Adrenal gland (tissue), 12 donors: ENCODE data around the gene DENND5B. TPM values are rescaled to one million over a fixed set of nuclear protein-coding genes. Genes with fewer than 3 reads are reported as not detected.
A peak's percentile ranks its signal among the peaks of the same experiment; 100 is the strongest.

Experiments used
- DNase-seq, 7 donors: peaks; one replicate each; pipeline ENCODE4 v3.0.0-alpha.2; 2019 to 2020
- H3K27ac ChIP-seq, 5 donors: fragments of 200-600 bp; sonication (generic) in 4 of 5; 1 replicate in 3 of 5; 2 replicates in 2 of 5; pipeline versions ENCODE4 v1.5.1 to v1.8.0; 2016 to 2020; ENCODE audit warnings: mild to moderate bottlenecking in 1 of 5
- H3K27me3 ChIP-seq: fragments of 200-600 bp; 2 replicates; pipeline ENCODE4 v1.8.0; 2021
- H3K36me3 ChIP-seq, 2 donors: fragments of 200-600 bp; replicated peaks in 1 of 2; 1 replicate in 1 of 2; 2 replicates in 1 of 2; pipeline versions ENCODE4 v1.5.1 to v1.8.0; 2018 to 2022
- H3K4me1 ChIP-seq, 2 donors: fragments of 200-600 bp; replicated peaks in 1 of 2; 1 replicate in 1 of 2; 2 replicates in 1 of 2; pipeline versions ENCODE4 v1.5.1 to v1.8.0; 2018 to 2021
- H3K4me3 ChIP-seq, 4 donors: fragments of 200-600 bp; sonication (generic) in 3 of 4; one replicate each; pipeline ENCODE4 v1.5.1; 2016 to 2018
- H3K9me3 ChIP-seq, 3 donors: fragments of 200-600 bp; sonication (generic) in 1 of 3; replicated peaks in 1 of 3; 1 replicate in 2 of 3; 2 replicates in 1 of 3; pipeline versions ENCODE4 v1.5.1 to v1.8.0; 2016 to 2021
- POLR2A ChIP-seq, 2 donors: fragments of 450-650 bp; IDR thresholded peaks; one replicate each; pipeline ENCODE4 v1.6.1; 2017; ENCODE audit warnings: antibody characterized with exemption in 2 of 2, mild to moderate bottlenecking in 2 of 2, moderate library complexity in 1 of 2
- WGBS, 4 donors: extraction: QIAGEN DNeasy Blood & Tissue Kit in 2 of 4; methylation state at CpG; one replicate each; pipeline versions ENCODE4 v1.1.5 to v1.1.7; 2013 to 2017; 5-methylcytosine and 5-hydroxymethylcytosine counted together
- intact Hi-C, 2 donors: fragments of 100-400 bp; cut with DNase I; formaldehyde crosslinking; loops; one replicate each; pipeline versions ENCODE4 v1.14.1 to v1.15.0; 2022 to 2023
- polyA plus RNA-seq, 3 donors: library from polyadenylated mRNA; stranded (reverse); fragments of 200-250 nt in 2 of 3; fragments of 350-450 nt in 1 of 3; fragmentation: Illumina TruSeq in 1 of 3; extraction: RNeasy Lipid Tissue Mini Kit (QIAGEN cat#74804) in 1 of 3; gene quantifications; one replicate each; pipeline ENCODE4 v1.2.3, GENCODE V29; 2013 to 2014
- total RNA-seq, 9 donors: library from RNA; depleted of rRNA in 4 of 9; stranded (reverse); fragments of >200 nt in 4 of 9; fragments of 120-200 nt in 1 of 9; fragmentation: NEBNext Ultra II Directional in 1 of 9; extraction: Animal tissue kit (Norgen Biotek cat#: 25700) in 1 of 9; gene quantifications; one replicate each; pipeline versions ENCODE4 v1.1.0 to v1.2.4, GENCODE V29; 2013 to 2023
- TF ChIP-seq, protein P1 (sequence below), 6 experiments: fragments of 450-650 bp in 4 of 6; fragments of 200-600 bp in 2 of 6; sonication (generic) in 1 of 6; IDR thresholded peaks; 1 replicate in 5 of 6; 2 replicates in 1 of 6; pipeline versions ENCODE4 v1.5.1 to v1.8.0; 2016 to 2021; ENCODE audit warnings: antibody characterized with exemption in 6 of 6, mild to moderate bottlenecking in 2 of 6, moderate library complexity in 1 of 6
- donor health status: healthy with polysubstance abuse.
- donor health status: Bipolar disorder and iron deficiency.
- donor health status: DM: yes; HTN: yes; CAD: no.
- donor health status: DM: no; HTN: no; CAD: no.
- donor health status: DM: no; HTN: no; CAD: no.
- donor health status: DM: yes; HTN: yes; CAD: no.

Gene DENND5B
- total and polyA plus RNA-seq, 12 donors = 4.2 to 32.5 (median 23.0) TPM

DNA sequence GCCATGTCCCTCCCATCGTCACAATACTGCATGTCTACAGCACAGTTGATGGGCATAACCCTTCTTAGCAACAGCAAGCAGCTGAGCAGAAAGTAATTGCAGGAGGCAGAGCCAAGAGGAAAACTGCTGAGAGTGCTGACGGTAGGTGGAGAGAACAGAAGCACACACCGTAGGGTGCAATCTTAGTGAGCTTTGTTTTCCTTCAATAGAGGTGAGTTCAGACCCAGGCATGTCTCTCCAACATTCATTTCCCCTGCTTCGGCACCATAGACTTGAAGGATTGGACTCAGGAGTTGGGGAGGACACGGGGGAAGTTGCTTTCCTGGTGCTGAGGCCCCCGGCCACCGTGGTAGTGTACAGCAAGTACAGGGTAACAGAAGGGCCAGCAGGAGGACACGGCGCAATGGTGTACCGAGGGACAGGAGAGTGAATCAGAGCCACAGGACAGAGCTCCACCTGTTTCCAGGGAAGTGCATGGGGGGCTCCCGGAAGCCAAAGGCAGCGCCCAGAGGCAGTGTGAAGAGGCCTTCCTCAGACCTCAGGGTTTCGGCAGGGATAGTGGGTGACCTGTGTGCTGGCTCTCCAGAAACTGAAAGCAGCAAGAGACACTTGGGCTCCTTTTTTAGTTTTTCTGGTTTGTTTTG lies 228.7 kb downstream of the DENND5B start:
- Histone ChIP-seq H3K27ac (no peak overlapping the region), H3K27me3 (no peaks in the 10 kb centered on the region), H3K4me3 (no peak overlapping the region), H3K36me3 (no peaks in the 10 kb centered on the region), H3K4me1 (no peaks in the 10 kb centered on the region), H3K9me3 (no peaks in the 10 kb centered on the region)
- no peak for DNase-seq
- intact Hi-C loops = no loop called here
- TF ChIP-seq, protein P1, sequence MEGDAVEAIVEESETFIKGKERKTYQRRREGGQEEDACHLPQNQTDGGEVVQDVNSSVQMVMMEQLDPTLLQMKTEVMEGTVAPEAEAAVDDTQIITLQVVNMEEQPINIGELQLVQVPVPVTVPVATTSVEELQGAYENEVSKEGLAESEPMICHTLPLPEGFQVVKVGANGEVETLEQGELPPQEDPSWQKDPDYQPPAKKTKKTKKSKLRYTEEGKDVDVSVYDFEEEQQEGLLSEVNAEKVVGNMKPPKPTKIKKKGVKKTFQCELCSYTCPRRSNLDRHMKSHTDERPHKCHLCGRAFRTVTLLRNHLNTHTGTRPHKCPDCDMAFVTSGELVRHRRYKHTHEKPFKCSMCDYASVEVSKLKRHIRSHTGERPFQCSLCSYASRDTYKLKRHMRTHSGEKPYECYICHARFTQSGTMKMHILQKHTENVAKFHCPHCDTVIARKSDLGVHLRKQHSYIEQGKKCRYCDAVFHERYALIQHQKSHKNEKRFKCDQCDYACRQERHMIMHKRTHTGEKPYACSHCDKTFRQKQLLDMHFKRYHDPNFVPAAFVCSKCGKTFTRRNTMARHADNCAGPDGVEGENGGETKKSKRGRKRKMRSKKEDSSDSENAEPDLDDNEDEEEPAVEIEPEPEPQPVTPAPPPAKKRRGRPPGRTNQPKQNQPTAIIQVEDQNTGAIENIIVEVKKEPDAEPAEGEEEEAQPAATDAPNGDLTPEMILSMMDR (IDR thresholded peaks at IDR 0.05) = no peak
- no peak for TF ChIP-seq POLR2A (IDR thresholded peaks at IDR 0.05)
- WGBS, 4 donors = 49 to 55% (median 55%) methylated on average over 12 to 13 of the region's 13 CpGs

DNA sequence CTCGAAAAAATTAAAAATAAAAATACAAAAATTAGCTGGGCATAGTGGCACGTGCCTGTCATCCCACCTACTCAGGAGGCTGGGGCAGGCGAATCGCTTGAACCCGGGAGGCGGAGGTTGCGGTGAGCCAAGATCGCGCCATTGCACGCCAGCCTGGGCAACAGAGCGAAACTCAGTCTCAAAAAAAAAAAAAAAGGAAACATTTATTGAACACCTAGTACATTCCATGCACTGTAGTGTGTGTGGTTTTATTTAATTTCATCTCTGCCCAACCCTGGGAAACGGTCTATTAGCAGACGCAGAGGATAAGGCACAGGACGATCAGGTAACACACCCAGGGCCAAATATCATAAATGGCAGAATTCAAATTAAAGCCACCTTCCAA lies 229.2 kb downstream of the DENND5B start:
- H3K9me3 ChIP-seq = no peaks in the 10 kb centered on the region
- H3K4me3 ChIP-seq = no peak overlapping the region
- intact Hi-C loops = no loop called here
- H3K27ac ChIP-seq = no peak overlapping the region
- no peaks in the 10 kb centered on the region for H3K27me3 ChIP-seq
- 84 to 93% (median 91%) methylated on average over 14 of the region's 14 CpGs for WGBS, 4 donors
- no peaks in the 10 kb centered on the region for H3K4me1 ChIP-seq
- TF ChIP-seq, protein P1 (IDR thresholded peaks at IDR 0.05) = no peak
- no peak for TF ChIP-seq POLR2A (IDR thresholded peaks at IDR 0.05)
- no peak for DNase-seq
- no peaks in the 10 kb centered on the region for H3K36me3 ChIP-seq

DNA sequence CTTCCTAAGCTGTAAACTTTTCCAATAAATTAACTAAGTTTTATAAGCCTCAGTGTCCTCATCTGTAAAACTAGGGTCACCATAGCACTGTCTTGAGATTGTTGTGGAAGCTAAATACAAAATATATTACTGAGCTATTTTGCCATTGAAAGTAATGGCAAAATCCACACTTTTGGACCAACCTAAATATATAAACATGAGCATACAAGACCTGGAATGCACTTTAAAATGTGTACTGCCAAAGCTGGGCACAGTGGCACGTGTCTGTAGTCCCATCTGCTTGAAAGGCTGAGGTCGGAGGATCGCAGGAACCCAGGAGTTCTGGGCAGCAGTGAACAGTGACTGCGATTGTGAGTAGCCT lies 235.2 kb downstream of the DENND5B start:
- WGBS, 4 donors = 69 to 100% (median 78%) methylated on average over 3 to 4 of the region's 4 CpGs
- Histone ChIP-seq H3K36me3 (no peaks in the 10 kb centered on the region), H3K9me3 (no peaks in the 10 kb centered on the region), H3K27me3 (no peaks in the 10 kb centered on the region), H3K4me3 (no peak overlapping the region), H3K4me1 (peaks cover 4 to 7% of the 10 kb centered on the region in 2 donors), H3K27ac (no peak overlapping the region)
- no peak for TF ChIP-seq POLR2A (IDR thresholded peaks at IDR 0.05)
- intact Hi-C loops = no loop called here
- DNase-seq = no peak

DNA sequence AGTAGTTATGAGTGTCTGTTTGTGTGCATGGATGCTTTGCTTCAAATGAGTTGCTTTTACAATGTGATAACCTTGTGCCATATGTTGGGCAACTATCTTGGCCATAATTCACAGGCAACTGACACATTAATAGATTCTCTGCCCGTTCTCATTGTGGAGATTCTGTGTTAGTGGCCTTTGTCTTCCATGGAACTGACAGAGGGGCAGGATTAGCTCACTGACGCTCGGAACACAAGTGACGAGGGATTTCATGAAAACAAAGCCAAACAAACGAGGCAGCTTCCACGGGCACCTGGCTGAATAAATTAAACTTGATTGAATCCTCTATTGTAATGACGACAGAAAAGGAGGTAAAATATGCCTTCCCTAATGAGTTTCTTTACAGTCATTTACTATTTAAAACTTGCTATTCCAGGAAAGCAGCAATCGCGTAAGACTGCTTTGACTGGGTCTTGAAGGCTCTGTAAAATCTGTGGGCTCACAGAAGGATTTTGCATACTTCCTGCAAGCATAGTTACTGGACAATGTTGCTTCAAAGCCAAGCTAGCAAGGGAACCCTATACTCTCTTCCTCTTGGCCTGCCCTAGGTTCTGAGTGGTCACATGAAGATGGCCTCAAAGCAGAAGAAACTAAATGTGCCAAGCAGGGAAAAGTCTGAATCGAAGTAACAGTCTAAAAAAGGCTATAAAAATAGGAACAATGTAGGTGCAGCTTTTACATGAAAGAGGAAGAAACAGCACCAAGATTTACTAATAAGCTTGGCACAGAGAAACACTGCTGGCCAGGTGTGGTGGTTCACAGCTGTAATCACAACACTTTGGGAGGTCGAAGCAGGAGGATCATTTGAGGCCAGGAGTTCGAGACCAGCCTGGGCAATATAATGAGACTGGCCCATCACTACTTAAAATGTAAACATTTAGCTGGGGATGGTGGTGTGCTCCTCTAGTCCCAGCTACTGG lies 236.9 kb downstream of the DENND5B start:
- no peaks in the 10 kb centered on the region for H3K9me3 ChIP-seq
- H3K36me3 ChIP-seq = no peaks in the 10 kb centered on the region
- H3K27ac ChIP-seq = no peak overlapping the region
- DNase-seq = peak in 5 of 7 donors; percentile 19 to 53 (median 28)
- H3K4me1 ChIP-seq = peaks cover 4 to 7% of the 10 kb centered on the region in 2 donors
- no peaks in the 10 kb centered on the region for H3K27me3 ChIP-seq
- H3K4me3 ChIP-seq = no peak overlapping the region
- 31 to 41% (median 39%) methylated on average over 12 of the region's 12 CpGs for WGBS, 4 donors
- intact Hi-C loops = no loop called here
- TF ChIP-seq, protein P1 (IDR thresholded peaks at IDR 0.05) = no peak
- no peak for TF ChIP-seq POLR2A (IDR thresholded peaks at IDR 0.05)
